ENCODE measurements around the gene KRTAP10-8.

KRTAP10-8 gene

DNA sequence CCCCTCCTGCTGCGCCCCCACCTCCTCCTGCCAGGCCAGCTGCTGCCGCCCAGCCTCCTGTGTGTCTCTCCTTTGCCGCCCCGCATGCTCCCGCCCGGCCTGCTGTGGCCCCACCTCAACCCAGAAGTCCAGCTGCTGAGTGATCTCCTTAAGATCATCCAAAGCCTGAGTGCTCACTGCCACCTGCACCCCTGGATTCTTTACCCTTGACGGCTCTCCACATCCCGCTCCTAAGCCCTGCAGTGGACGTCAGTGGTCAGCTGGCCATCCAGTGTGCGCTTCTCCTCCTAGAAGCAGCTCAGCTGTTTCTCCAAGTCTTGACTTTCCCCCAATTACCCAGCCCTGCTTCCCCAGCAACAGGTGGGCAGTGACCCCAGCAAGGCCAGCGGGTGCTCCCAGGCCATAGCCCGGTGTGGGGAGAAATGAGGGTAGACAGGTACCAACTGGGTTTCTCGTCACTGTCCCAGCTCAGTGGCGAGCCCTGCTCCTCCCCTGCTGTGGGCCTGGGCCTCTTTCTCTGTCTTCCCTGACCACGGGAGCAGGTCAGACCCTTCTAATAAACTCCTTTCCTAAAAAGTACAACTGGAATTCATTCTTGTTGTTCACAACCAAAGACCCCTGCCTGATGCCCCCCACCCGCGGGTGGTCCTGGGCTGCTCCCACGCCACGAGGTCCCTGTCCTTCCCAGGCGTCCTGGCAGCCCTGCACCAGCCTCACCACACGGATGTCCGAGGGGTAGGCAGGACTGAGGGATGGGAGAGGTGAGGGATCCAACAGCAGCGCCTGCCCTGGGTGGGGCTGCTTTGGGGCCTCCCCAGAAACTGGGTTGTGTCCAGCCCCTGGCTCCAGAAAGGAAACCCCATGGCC lies 10.1 kb upstream of the KRTAP10-8 start:
- H2BK15ac ChIP-seq (ENCODE audit: low read length) = peak overlapping the region; percentile 96
- no peak for DNase-seq (ENCODE audit: low spot score)
- WGBS, 2 donors (ENCODE audit: extremely low coverage in 2 of 2, insufficient read length in 2 of 2, insufficient replicate concordance in 1 of 2) = no CpG with 5 or more reads among the region's 23 CpGs

DNA sequence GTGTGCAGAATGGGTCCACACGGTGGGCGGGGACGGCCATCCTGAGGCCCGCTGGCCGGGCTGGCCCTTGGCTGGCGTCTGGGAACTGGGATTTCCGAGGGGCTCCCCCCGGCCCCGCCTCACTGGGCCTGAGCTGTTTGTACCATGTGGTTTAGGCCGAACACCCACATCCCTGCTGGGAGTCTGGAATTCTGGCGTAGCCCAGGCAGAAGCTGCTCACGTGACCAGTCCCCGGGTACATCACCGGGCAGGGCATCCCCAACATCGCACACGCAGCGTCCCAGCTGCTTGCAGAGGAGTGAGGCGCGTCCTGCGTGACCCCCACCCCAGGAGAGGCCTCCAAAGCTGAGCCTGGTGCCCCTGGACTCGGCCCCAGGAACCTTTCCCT lies 9.4 kb upstream of the KRTAP10-8 start:
- peak overlapping the region; percentile 65 for H3K18ac ChIP-seq (ENCODE audit: low read length)
- H3K79me1 ChIP-seq (ENCODE audit: low read depth, low read length) = no peaks in the 10 kb centered on the region
- H3K4me2 ChIP-seq (ENCODE audit: insufficient read depth, low read length, poor library complexity, severe bottlenecking) = no peak overlapping the region
- no peak overlapping the region for H4K8ac ChIP-seq (ENCODE audit: low read depth, low read length)
- H2BK5ac ChIP-seq (ENCODE audit: low read length) = no peak overlapping the region
- peaks cover 0 to 4% (median 0%) of the 10 kb centered on the region in 3 experiments for H3K27me3 ChIP-seq (ENCODE audit: control insufficient read depth in 3 of 3, insufficient read depth in 3 of 3, low read depth in 1 of 3, low read length in 3 of 3)
- H3K9ac ChIP-seq (ENCODE audit: low read depth, low read length, poor library complexity) = no peak overlapping the region
- H2AFZ ChIP-seq (ENCODE audit: low read length) = peak overlapping the region; percentile 26
- no peak overlapping the region for H4K91ac ChIP-seq (ENCODE audit: low read depth, low read length, poor library complexity)
- no peak for DNase-seq (ENCODE audit: low spot score)
- H3K4ac ChIP-seq (ENCODE audit: low read length) = no peak overlapping the region
- H3K23ac ChIP-seq (ENCODE audit: low read depth, low read length, poor library complexity) = peak overlapping the region; percentile 10
- H3K36me3 ChIP-seq (replicated peaks in 1 of 2; ENCODE audit: control insufficient read depth in 2 of 2, insufficient read depth in 2 of 2, low read length in 2 of 2) = no peaks in the 10 kb centered on the region
- no peak overlapping the region for H2BK120ac ChIP-seq (ENCODE audit: low read depth, low read length)
- H2BK12ac ChIP-seq (ENCODE audit: low read length) = no peak overlapping the region
- peaks cover 4 to 5% of the 10 kb centered on the region in 2 donors for H3K9me3 ChIP-seq (replicated peaks in 1 of 2; ENCODE audit: control insufficient read depth in 2 of 2, insufficient read depth in 1 of 2, low read depth in 1 of 2, low read length in 2 of 2)
- no CpG with 5 or more reads among the region's 21 CpGs for WGBS, 2 donors (ENCODE audit: extremely low coverage in 2 of 2, insufficient read length in 2 of 2, insufficient replicate concordance in 1 of 2)
- no peak overlapping the region for H3K14ac ChIP-seq (ENCODE audit: low read length)
- H2BK15ac ChIP-seq (ENCODE audit: low read length) = no peak overlapping the region
- H3K27ac ChIP-seq (replicated peaks; ENCODE audit: low read length) = no peak overlapping the region
- no peak overlapping the region for H3K4me3 ChIP-seq (ENCODE audit: low read length in 2 of 2)
- peak overlapping the region; percentile 78 for H2AK5ac ChIP-seq (ENCODE audit: low read depth, low read length)
- peaks cover 1% of the 10 kb centered on the region in 2 donors for H3K4me1 ChIP-seq (ENCODE audit: control insufficient read depth in 2 of 2, insufficient read depth in 1 of 2, low read depth in 1 of 2, low read length in 2 of 2)

More for the DNA sequence above, 10.1 kb upstream of the KRTAP10-8 start:
- H4K8ac ChIP-seq (ENCODE audit: low read depth, low read length) = no peak overlapping the region
- H3K27me3 ChIP-seq (ENCODE audit: control insufficient read depth in 3 of 3, insufficient read depth in 3 of 3, low read depth in 1 of 3, low read length in 3 of 3) = peaks cover 0 to 4% (median 0%) of the 10 kb centered on the region in 3 experiments
- no peak overlapping the region for H2BK5ac ChIP-seq (ENCODE audit: low read length)
- H3K4me3 ChIP-seq (ENCODE audit: low read length in 2 of 2) = no peak overlapping the region
- H2AFZ ChIP-seq (ENCODE audit: low read length) = peak overlapping the region; percentile 26
- peak overlapping the region; percentile 32 for H3K9ac ChIP-seq (ENCODE audit: low read depth, low read length, poor library complexity)
- peaks cover 4 to 5% of the 10 kb centered on the region in 2 donors for H3K9me3 ChIP-seq (replicated peaks in 1 of 2; ENCODE audit: control insufficient read depth in 2 of 2, insufficient read depth in 1 of 2, low read depth in 1 of 2, low read length in 2 of 2)
- H3K18ac ChIP-seq (ENCODE audit: low read length) = peak overlapping the region; percentile 84
- H2BK12ac ChIP-seq (ENCODE audit: low read length) = peak overlapping the region; percentile 98
- H3K14ac ChIP-seq (ENCODE audit: low read length) = peak overlapping the region; percentile 97
- no peaks in the 10 kb centered on the region for H3K79me1 ChIP-seq (ENCODE audit: low read depth, low read length)
- peaks cover 1% of the 10 kb centered on the region in 2 donors for H3K4me1 ChIP-seq (ENCODE audit: control insufficient read depth in 2 of 2, insufficient read depth in 1 of 2, low read depth in 1 of 2, low read length in 2 of 2)
- H2AK5ac ChIP-seq (ENCODE audit: low read depth, low read length) = peak overlapping the region; percentile 78
- H3K27ac ChIP-seq (replicated peaks; ENCODE audit: low read length) = no peak overlapping the region
- no peak overlapping the region for H3K4me2 ChIP-seq (ENCODE audit: insufficient read depth, low read length, poor library complexity, severe bottlenecking)
- H3K4ac ChIP-seq (ENCODE audit: low read length) = peak overlapping the region; percentile 42
- peak overlapping the region; percentile 53 for H4K91ac ChIP-seq (ENCODE audit: low read depth, low read length, poor library complexity)
- no peaks in the 10 kb centered on the region for H3K36me3 ChIP-seq (replicated peaks in 1 of 2; ENCODE audit: control insufficient read depth in 2 of 2, insufficient read depth in 2 of 2, low read length in 2 of 2)
- H3K23ac ChIP-seq (ENCODE audit: low read depth, low read length, poor library complexity) = peak overlapping the region; percentile 27
- H2BK120ac ChIP-seq (ENCODE audit: low read depth, low read length) = no peak overlapping the region

DNA sequence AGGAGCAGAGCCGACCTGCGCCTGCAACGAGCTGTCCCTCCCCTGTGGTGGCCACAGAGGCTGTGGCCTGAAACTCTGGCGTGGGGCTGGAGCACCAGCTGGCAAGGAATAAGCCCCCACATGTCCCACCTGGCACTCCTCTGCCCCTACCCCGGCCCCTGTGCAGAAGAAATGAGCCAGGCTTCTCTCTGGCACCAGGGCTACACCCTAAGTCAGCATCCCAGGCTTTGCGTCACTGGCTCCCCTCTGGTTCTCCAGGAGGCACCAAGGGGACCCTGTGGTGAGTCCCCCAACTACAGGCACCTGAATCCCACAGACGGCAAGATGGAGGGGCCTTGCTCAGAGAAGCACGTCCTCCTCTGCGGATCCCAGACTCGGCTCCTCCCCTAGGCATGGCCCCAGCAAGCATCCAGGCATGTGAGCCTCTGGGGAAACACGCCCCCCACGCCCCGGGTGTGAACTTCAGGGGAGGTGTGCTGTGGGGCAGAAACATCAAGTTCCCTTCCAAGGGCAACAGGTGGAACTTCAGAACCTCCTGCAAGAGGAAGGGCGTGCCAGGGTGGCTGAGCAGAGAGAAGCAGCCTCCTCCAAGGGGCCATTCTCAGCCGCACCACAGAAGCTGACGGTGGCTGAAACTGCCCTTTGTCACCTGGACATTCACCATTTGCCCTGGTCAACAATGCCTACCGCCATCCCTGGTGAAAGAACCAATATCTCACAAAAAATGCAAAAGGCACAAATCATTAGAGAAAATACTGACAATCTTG lies 8.6 kb upstream of the KRTAP10-8 start:
- Histone ChIP-seq H3K36me3 (replicated peaks in 1 of 2; ENCODE audit: control insufficient read depth in 2 of 2, insufficient read depth in 2 of 2, low read length in 2 of 2) (no peaks in the 10 kb centered on the region), H2BK15ac (ENCODE audit: low read length) (peak overlapping the region; percentile 46), H2BK5ac (ENCODE audit: low read length) (peak overlapping the region; percentile 39), H4K91ac (ENCODE audit: low read depth, low read length, poor library complexity) (no peak overlapping the region), H3K14ac (ENCODE audit: low read length) (no peak overlapping the region), H2AFZ (ENCODE audit: low read length) (no peak overlapping the region), H3K18ac (ENCODE audit: low read length) (peak overlapping the region; percentile 81), H3K4me3 (ENCODE audit: low read length in 2 of 2) (no peak overlapping the region), H3K79me1 (ENCODE audit: low read depth, low read length) (no peaks in the 10 kb centered on the region), H3K9me3 (replicated peaks in 1 of 2; ENCODE audit: control insufficient read depth in 2 of 2, insufficient read depth in 1 of 2, low read depth in 1 of 2, low read length in 2 of 2) (peaks cover 4 to 5% of the 10 kb centered on the region in 2 donors), H4K8ac (ENCODE audit: low read depth, low read length) (no peak overlapping the region), H2BK12ac (ENCODE audit: low read length) (no peak overlapping the region), H3K27ac (replicated peaks; ENCODE audit: low read length) (no peak overlapping the region), H3K9ac (ENCODE audit: low read depth, low read length, poor library complexity) (no peak overlapping the region), H2BK120ac (ENCODE audit: low read depth, low read length) (peak overlapping the region; percentile 5), H2AK5ac (ENCODE audit: low read depth, low read length) (peak overlapping the region; percentile 58), H3K23ac (ENCODE audit: low read depth, low read length, poor library complexity) (peak overlapping the region; percentile 31), H3K4me1 (ENCODE audit: control insufficient read depth in 2 of 2, insufficient read depth in 1 of 2, low read depth in 1 of 2, low read length in 2 of 2) (peaks cover 0 to 1% of the 10 kb centered on the region in 2 donors), H3K27me3 (ENCODE audit: control insufficient read depth in 3 of 3, insufficient read depth in 3 of 3, low read depth in 1 of 3, low read length in 3 of 3) (peaks cover 0 to 4% (median 0%) of the 10 kb centered on the region in 3 experiments), H3K4me2 (ENCODE audit: insufficient read depth, low read length, poor library complexity, severe bottlenecking) (no peak overlapping the region), H3K4ac (ENCODE audit: low read length) (peak overlapping the region; percentile 44)
- WGBS, 2 donors (ENCODE audit: extremely low coverage in 2 of 2, insufficient read length in 2 of 2, insufficient replicate concordance in 1 of 2) = no CpG with 5 or more reads among the region's 17 CpGs
- DNase-seq (ENCODE audit: low spot score) = no peak

DNA sequence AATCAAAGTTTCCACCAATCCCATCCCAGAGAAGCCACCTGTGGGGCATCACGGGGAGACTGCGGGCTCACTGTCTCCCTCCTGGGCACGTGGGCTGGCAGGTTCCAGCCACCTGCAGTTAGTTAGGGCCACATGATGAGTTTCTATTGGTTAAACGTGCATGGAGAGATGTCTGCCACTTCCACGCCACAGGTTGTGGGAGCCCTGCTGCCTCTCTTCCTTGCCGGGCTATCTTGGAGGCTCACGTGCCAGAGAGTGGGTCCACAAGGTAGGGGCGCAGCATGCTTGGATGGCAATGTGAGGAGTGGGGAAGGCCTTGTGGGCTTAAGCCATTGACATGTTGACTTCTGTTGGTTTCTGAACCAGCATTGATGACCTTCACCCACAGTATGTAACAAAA lies 8.0 kb upstream of the KRTAP10-8 start:
- H2BK15ac ChIP-seq (ENCODE audit: low read length) = no peak overlapping the region
- no peak overlapping the region for H3K23ac ChIP-seq (ENCODE audit: low read depth, low read length, poor library complexity)
- H3K9me3 ChIP-seq (replicated peaks in 1 of 2; ENCODE audit: control insufficient read depth in 2 of 2, insufficient read depth in 1 of 2, low read depth in 1 of 2, low read length in 2 of 2) = peaks cover 4 to 5% of the 10 kb centered on the region in 2 donors
- H3K9ac ChIP-seq (ENCODE audit: low read depth, low read length, poor library complexity) = no peak overlapping the region
- no peak for DNase-seq (ENCODE audit: low spot score)
- no peak overlapping the region for H3K4me2 ChIP-seq (ENCODE audit: insufficient read depth, low read length, poor library complexity, severe bottlenecking)
- no peaks in the 10 kb centered on the region for H3K79me1 ChIP-seq (ENCODE audit: low read depth, low read length)
- H3K4ac ChIP-seq (ENCODE audit: low read length) = no peak overlapping the region
- H2BK5ac ChIP-seq (ENCODE audit: low read length) = no peak overlapping the region
- H2BK120ac ChIP-seq (ENCODE audit: low read depth, low read length) = no peak overlapping the region
- H2AFZ ChIP-seq (ENCODE audit: low read length) = no peak overlapping the region
- H3K18ac ChIP-seq (ENCODE audit: low read length) = no peak overlapping the region
- H3K4me1 ChIP-seq (ENCODE audit: control insufficient read depth in 2 of 2, insufficient read depth in 1 of 2, low read depth in 1 of 2, low read length in 2 of 2) = peaks cover 0 to 1% of the 10 kb centered on the region in 2 donors
- H3K14ac ChIP-seq (ENCODE audit: low read length) = no peak overlapping the region
- no peak overlapping the region for H4K8ac ChIP-seq (ENCODE audit: low read depth, low read length)
- H3K27ac ChIP-seq (replicated peaks; ENCODE audit: low read length) = no peak overlapping the region
- H2AK5ac ChIP-seq (ENCODE audit: low read depth, low read length) = no peak overlapping the region
- no peak overlapping the region for H4K91ac ChIP-seq (ENCODE audit: low read depth, low read length, poor library complexity)
- no CpG with 5 or more reads among the region's 8 CpGs for WGBS, 2 donors (ENCODE audit: extremely low coverage in 2 of 2, insufficient read length in 2 of 2, insufficient replicate concordance in 1 of 2)
- H2BK12ac ChIP-seq (ENCODE audit: low read length) = no peak overlapping the region
- H3K4me3 ChIP-seq (ENCODE audit: low read length in 2 of 2) = no peak overlapping the region
- H3K27me3 ChIP-seq (ENCODE audit: control insufficient read depth in 3 of 3, insufficient read depth in 3 of 3, low read depth in 1 of 3, low read length in 3 of 3) = peaks cover 0 to 4% (median 0%) of the 10 kb centered on the region in 3 experiments
- no peaks in the 10 kb centered on the region for H3K36me3 ChIP-seq (replicated peaks in 1 of 2; ENCODE audit: control insufficient read depth in 2 of 2, insufficient read depth in 2 of 2, low read length in 2 of 2)
